Hypothalamus (tissue), 51 donors: ENCODE measurements around the gene WFDC1.
"Not testable (repeated sequence)": the region's sequence is repeated elsewhere in the genome, so short reads cannot be mapped to it uniquely, and the experiment has no call there.

Source experiments
- DNase-seq, 51 donors: peaks; one replicate each; lab custom pipeline; 2025; lab: John Stamatoyannopoulos, UW

The WFDC1 gene

GRCh38 chr16:84324434-84325262 lies 30.0 kb downstream of the WFDC1 start:
- no peak for DNase-seq

- DNase-seq: no peak
Measured at GRCh38 chr16:84326545-84326944, 31.9 kb downstream of the WFDC1 start.

- DNase-seq: no peak
Measured at GRCh38 chr16:84327926-84328505, 33.3 kb downstream of the WFDC1 start.

- DNase-seq: no peak
Measured at GRCh38 chr16:84329016-84329415, 34.3 kb downstream of the WFDC1 start.

- no peak for DNase-seq
Measured at GRCh38 chr16:84329843-84330684, 35.4 kb downstream of the WFDC1 start.

GRCh38 chr16:84330685-84331050 lies 36.0 kb downstream of the WFDC1 start:
- DNase-seq: no peak

- no peak for DNase-seq
Measured at GRCh38 chr16:84331998-84332780, 37.5 kb downstream of the WFDC1 start.

- peak in 4 of 51 donors; percentile 6 to 17 (median 8) for DNase-seq
Measured at GRCh38 chr16:84332975-84333684, 38.5 kb downstream of the WFDC1 start.

GRCh38 chr16:84334058-84334457 lies 39.4 kb downstream of the WFDC1 start:
- DNase-seq: no peak

GRCh38 chr16:84334482-84334881 lies 39.8 kb downstream of the WFDC1 start:
- no peak for DNase-seq

GRCh38 chr16:84337236-84337635 lies 42.6 kb downstream of the WFDC1 start:
- DNase-seq: not testable (repeated sequence)

GRCh38 chr16:84339311-84339710 lies 44.6 kb downstream of the WFDC1 start:
- no peak for DNase-seq

- no peak for DNase-seq
Measured at GRCh38 chr16:84339766-84340165, 45.1 kb downstream of the WFDC1 start.

GRCh38 chr16:84340325-84341040 lies 45.8 kb downstream of the WFDC1 start:
- no peak for DNase-seq

- DNase-seq: no peak
Measured at GRCh38 chr16:84341528-84342295, 47.0 kb downstream of the WFDC1 start.

GRCh38 chr16:84343800-84344199 lies 49.1 kb downstream of the WFDC1 start:
- DNase-seq: not testable (repeated sequence)

- no peak for DNase-seq
Measured at GRCh38 chr16:84344781-84345180, 50.1 kb downstream of the WFDC1 start.

- DNase-seq: no peak
Measured at GRCh38 chr16:84347161-84347560, 52.5 kb downstream of the WFDC1 start.
